Stimulated activated CD8-positive, alpha-beta memory T cell treated with anti-CD3 and anti-CD28 coated beads, Interleukin-4, amount 100 ng/mL, for 4 hours (primary cell): ENCODE measurements around the gene RPL12.
"Not testable (repeated sequence)": the region's sequence is repeated elsewhere in the genome, so short reads cannot be mapped to it uniquely, and the experiment has no call there.

Experiments used
- DNase-seq, 2 donors: peaks; one replicate each; pipeline ENCODE4 v3.0.0-alpha.2; 2020; ENCODE audit warnings: low read depth in 2 of 2, low spot score in 1 of 2

Gene RPL12

GRCh38 chr9:127470662-127471061, 19.5 kb upstream of the RPL12 start:
- DNase-seq: no peak

- no peak for DNase-seq
These were observed 16.4 kb upstream of the RPL12 start for GRCh38 chr9:127467621-127468020.

- not testable (repeated sequence) for DNase-seq
These were observed 15.3 kb upstream of the RPL12 start for GRCh38 chr9:127466407-127466917.

GRCh38 chr9:127463911-127464310, 12.7 kb upstream of the RPL12 start:
- no peak for DNase-seq

- DNase-seq: no peak
These were observed 12.2 kb upstream of the RPL12 start for GRCh38 chr9:127463382-127463781.

- DNase-seq: no peak
These were observed 7.7 kb upstream of the RPL12 start for GRCh38 chr9:127458921-127459320.

GRCh38 chr9:127457191-127457878, 6.1 kb upstream of the RPL12 start:
- no peak for DNase-seq

GRCh38 chr9:127455324-127455992, 4.3 kb upstream of the RPL12 start:
- no peak for DNase-seq

GRCh38 chr9:127452691-127453090, 1.5 kb upstream of the RPL12 start:
- DNase-seq: no peak

GRCh38 chr9:127451858-127452656, 851 bp upstream of the RPL12 start:
- peak in 1 of 2 donors; percentile 18 for DNase-seq

- DNase-seq: no peak
These were observed 327 bp upstream of the RPL12 start for GRCh38 chr9:127451608-127451857.

- DNase-seq: no peak
These were observed 904 bp downstream of the RPL12 start for GRCh38 chr9:127450243-127450760.

GRCh38 chr9:127449332-127449966, 1.8 kb downstream of the RPL12 start:
- DNase-seq: no peak

- no peak for DNase-seq
These were observed 2.9 kb downstream of the RPL12 start for GRCh38 chr9:127448112-127448805.

GRCh38 chr9:127447416-127448111, 3.6 kb downstream of the RPL12 start:
- no peak for DNase-seq

GRCh38 chr9:127446713-127447415, 4.3 kb downstream of the RPL12 start:
- DNase-seq: no peak

GRCh38 chr9:127445851-127446712, 5.1 kb downstream of the RPL12 start:
- DNase-seq: no peak
